H9 (cell line): Measurements from ENCODE around the gene SIL1. TPM values are rescaled to one million over a fixed set of nuclear protein-coding genes. Genes with fewer than 3 reads are reported as not detected.

Experiments used
- DNase-seq: peaks from one replicate; pipeline ENCODE4 v3.0.0-alpha.2; 2017
- H2AFZ ChIP-seq: one replicate; pipeline ENCODE4 v1.6.1; 2013; ENCODE audit warnings: mild to moderate bottlenecking, low read length, control low read depth, moderate library complexity
- H2AK5ac ChIP-seq: 2 replicates; pipeline ENCODE4 v1.6.1; 2013; ENCODE audit warnings: low read length, control low read depth, mixed read lengths; ENCODE audit not compliant: insufficient read length
- H2BK120ac ChIP-seq: one replicate; pipeline ENCODE4 v1.6.1; 2013; ENCODE audit warnings: low read depth, mild to moderate bottlenecking, low read length, control low read depth, inconsistent platforms; ENCODE audit not compliant: poor library complexity, severe bottlenecking
- H2BK12ac ChIP-seq: 2 replicates; pipeline ENCODE4 v1.6.1; 2013; ENCODE audit warnings: low read length, control low read depth, mixed read lengths, low read depth; ENCODE audit not compliant: insufficient read length
- H2BK15ac ChIP-seq: 2 replicates; pipeline ENCODE4 v1.6.1; 2013; ENCODE audit warnings: low read depth, low read length, control low read depth
- H2BK20ac ChIP-seq: one replicate; pipeline ENCODE4 v1.6.1; 2013; ENCODE audit warnings: low read depth, mild to moderate bottlenecking, low read length, control low read depth, inconsistent platforms; ENCODE audit not compliant: poor library complexity, severe bottlenecking
- H2BK5ac ChIP-seq: 2 replicates; pipeline ENCODE4 v1.6.1; 2013; ENCODE audit warnings: low read length, control low read depth, mixed read lengths; ENCODE audit not compliant: insufficient read length
- H3K14ac ChIP-seq: 2 replicates; pipeline ENCODE4 v1.6.1; 2013; ENCODE audit warnings: low read length, control low read depth; ENCODE audit not compliant: insufficient read depth
- H3K18ac ChIP-seq: 2 replicates; pipeline ENCODE4 v1.6.1; 2013; ENCODE audit warnings: low read depth, mild to moderate bottlenecking, mixed read lengths, low read length, control low read depth; ENCODE audit not compliant: insufficient read length
- H3K23ac ChIP-seq: 2 replicates; pipeline ENCODE4 v1.6.1; 2013; ENCODE audit warnings: low read length, control low read depth, mixed read lengths, low read depth; ENCODE audit not compliant: insufficient read length
- H3K23me2 ChIP-seq: 2 replicates; pipeline ENCODE4 v1.6.1; 2013; ENCODE audit warnings: low read depth, mild to moderate bottlenecking, mixed read lengths, low read length, control low read depth; ENCODE audit not compliant: insufficient read length, poor library complexity, severe bottlenecking
- H3K27ac ChIP-seq: 2 replicates; pipeline ENCODE4 v1.5.1; 2013; ENCODE audit warnings: low read length, control low read depth, mixed read lengths, low read depth; ENCODE audit not compliant: insufficient read length
- H3K27me3 ChIP-seq: 2 replicates; pipeline ENCODE4 v1.6.1; 2013; ENCODE audit warnings: low read length, control low read depth, inconsistent platforms; ENCODE audit not compliant: insufficient read depth
- H3K4ac ChIP-seq: 2 replicates; pipeline ENCODE4 v1.6.1; 2013; ENCODE audit warnings: low read depth, mild to moderate bottlenecking, control low read depth, inconsistent platforms, low read length, moderate library complexity
- H3K4me1 ChIP-seq: 2 replicates; pipeline ENCODE4 v1.6.1; 2013; ENCODE audit warnings: low read length, control low read depth, inconsistent platforms; ENCODE audit not compliant: insufficient read depth
- H3K4me2 ChIP-seq: 2 replicates; pipeline ENCODE4 v1.6.1; 2013; ENCODE audit warnings: low read length, control low read depth, mixed read lengths; ENCODE audit not compliant: insufficient read length, insufficient read depth
- H3K56ac ChIP-seq: 2 replicates; pipeline ENCODE4 v1.6.1; 2013; ENCODE audit warnings: low read depth, mild to moderate bottlenecking, mixed read lengths, low read length, control low read depth; ENCODE audit not compliant: insufficient read length
- H3K79me1 ChIP-seq: 2 replicates; pipeline ENCODE4 v1.6.1; 2013; ENCODE audit warnings: low read depth, mild to moderate bottlenecking, moderate library complexity, low read length, control low read depth, inconsistent platforms; ENCODE audit not compliant: insufficient read depth, poor library complexity, severe bottlenecking
- H3K79me2 ChIP-seq: 2 replicates; pipeline ENCODE4 v1.6.1; 2013; ENCODE audit warnings: low read length, control low read depth, inconsistent platforms; ENCODE audit not compliant: insufficient read depth
- H3K9ac ChIP-seq: 2 replicates; pipeline ENCODE4 v1.6.1; 2013; ENCODE audit warnings: low read length, control low read depth, mixed read lengths; ENCODE audit not compliant: insufficient read length; ENCODE audit errors: extremely low read depth
- H3K9me3 ChIP-seq: one replicate; pipeline ENCODE4 v1.6.1; 2013; ENCODE audit warnings: low read depth, low read length, inconsistent platforms; ENCODE audit not compliant: control insufficient read depth
- H3T11ph ChIP-seq: one replicate; pipeline ENCODE4 v1.6.1; 2013; ENCODE audit warnings: mild to moderate bottlenecking, low read length, control low read depth, inconsistent platforms
- H4K20me1 ChIP-seq: one replicate; pipeline ENCODE4 v1.6.1; 2013; ENCODE audit not compliant: control insufficient read depth, insufficient read length, insufficient read depth
- H4K5ac ChIP-seq: 2 replicates; pipeline ENCODE4 v1.6.1; 2013; ENCODE audit warnings: low read depth, mild to moderate bottlenecking, mixed read lengths, low read length, control low read depth; ENCODE audit not compliant: insufficient read length
- H4K8ac ChIP-seq: replicated peaks from 2 replicates; pipeline ENCODE4 v1.6.1; 2013; ENCODE audit warnings: low read length, control low read depth, mixed read lengths, low read depth; ENCODE audit not compliant: insufficient read length
- H4K91ac ChIP-seq: 2 replicates; pipeline ENCODE4 v1.6.1; 2013; ENCODE audit warnings: low read depth, mild to moderate bottlenecking, moderate library complexity, mixed read lengths, low read length, control low read depth; ENCODE audit not compliant: insufficient read length
- H3K27ac Mint-ChIP-seq, 3 experiments: 2 replicates in 2 of 3; 3 replicates in 1 of 3; pipeline ENCODE4 v1.8.0; 2020 to 2021; ENCODE audit warnings: mixed read lengths in 3 of 3, mild to moderate bottlenecking in 1 of 3, moderate library complexity in 1 of 3
- H3K27me3 Mint-ChIP-seq: 2 replicates; pipeline ENCODE4 v1.8.0; 2021; ENCODE audit warnings: low read depth, mild to moderate bottlenecking, moderate library complexity, mixed read lengths
- H3K36me3 Mint-ChIP-seq, 3 experiments: 2 replicates in 2 of 3; 3 replicates in 1 of 3; pipeline ENCODE4 v1.8.0; 2020 to 2021; ENCODE audit warnings: low read depth in 3 of 3, mixed read lengths in 3 of 3; ENCODE audit not compliant: insufficient read depth in 1 of 3
- H3K4me1 Mint-ChIP-seq, 2 experiments: 2 replicates each; pipeline ENCODE4 v1.8.0; 2020; ENCODE audit warnings: mixed read lengths in 2 of 2
- H3K4me3 Mint-ChIP-seq, 2 experiments: 2 replicates in 1 of 2; 3 replicates in 1 of 2; pipeline ENCODE4 v1.8.0; 2020 to 2021; ENCODE audit warnings: mild to moderate bottlenecking in 2 of 2, mixed read lengths in 2 of 2, moderate library complexity in 1 of 2
- H3K9me3 Mint-ChIP-seq, 2 experiments: 2 replicates in 1 of 2; 3 replicates in 1 of 2; pipeline ENCODE4 v1.8.0; 2020; ENCODE audit warnings: mild to moderate bottlenecking in 2 of 2, mixed read lengths in 2 of 2, moderate library complexity in 1 of 2
- CTCF ChIP-seq: fragments of 200-600 bp; sonication (generic); conservative IDR thresholded peaks from 3 replicates; pipeline ENCODE4 v1.8.0; 2021; ENCODE audit warnings: antibody characterized with exemption, mild to moderate bottlenecking
- WGBS: extraction: QIAGEN DNeasy Blood & Tissue Kit; methylation state at CpG from one replicate; pipeline ENCODE4 v1.1.7; 2013; ENCODE audit warnings: missing lambda C conversion rate, low lambda C conversion rate, mixed read lengths; ENCODE audit not compliant: insufficient read length; ENCODE audit errors: extremely low coverage; 5-methylcytosine and 5-hydroxymethylcytosine counted together
- total RNA-seq: library from RNA; stranded (reverse); gene quantifications from 2 replicates; pipeline ENCODE4 v1.2.1, GENCODE V29; 2021

SIL1 gene
- total RNA-seq, 1 experiment from 2014 or later = 10.6 TPM

- Histone ChIP-seq H3K14ac (no peak overlapping the region), H3K4me1 (peaks cover 4% of the 10 kb centered on the region; the same call in 1 of the 2 replicates), H2BK12ac (no peak overlapping the region), H3K79me1 (no peaks in the 10 kb centered on the region), H2AFZ (no peak overlapping the region), H3K23me2 (no peaks in the 10 kb centered on the region), H2AK5ac (no peak overlapping the region), H3K4ac (no peak overlapping the region), H3K4me2 (no peak overlapping the region), H3K9ac (no peak overlapping the region), H3K27me3 (no peaks in the 10 kb centered on the region), H3K23ac (no peak overlapping the region), H3K79me2 (no peaks in the 10 kb centered on the region), H3T11ph (no peak overlapping the region), H4K5ac (no peak overlapping the region), H2BK5ac (no peak overlapping the region), H3K27ac (no peak overlapping the region), H3K56ac (no peak overlapping the region), H2BK20ac (no peak overlapping the region), H2BK15ac (no peak overlapping the region), H3K18ac (no peak overlapping the region), H3K9me3 (no peaks in the 10 kb centered on the region), H4K20me1 (no peaks in the 10 kb centered on the region), H4K8ac (no peak overlapping the region), H4K91ac (no peak overlapping the region), H2BK120ac (no peak overlapping the region)
- no peak overlapping the region for H3K4me3 Mint-ChIP-seq
- no peak for TF ChIP-seq CTCF
- no peaks in the 10 kb centered on the region for H3K36me3 Mint-ChIP-seq
- H3K27me3 Mint-ChIP-seq = peaks cover 2% of the 10 kb centered on the region; the same call in 1 of the 2 replicates
- WGBS = no CpG with 5 or more reads among the region's 10 CpGs
- peaks cover 37 to 55% of the 10 kb centered on the region in 2 experiments for H3K4me1 Mint-ChIP-seq
- no peak overlapping the region; a peak in 1 of 7 replicates for H3K27ac Mint-ChIP-seq
- no peaks in the 10 kb centered on the region for H3K9me3 Mint-ChIP-seq
- DNase-seq = no peak
Measured at GRCh38 chr5:138967791-138968448, 230.2 kb downstream of the SIL1 start.
